Measurements from ENCODE around the gene CELA2B.

- TF ChIP-seq CTCF (IDR thresholded peaks at IDR 0.05) (no peak), POLR2A (IDR thresholded peaks at IDR 0.05) (no peak)
Observed at GRCh38 chr1:15479654-15480347, 3.9 kb downstream of the CELA2B start.
